ENCODE data around the gene EPB41L2.
"Not testable (repeated sequence)": the region's sequence is repeated elsewhere in the genome, so short reads cannot be mapped to it uniquely, and the experiment has no call there.

EPB41L2 gene

DNA sequence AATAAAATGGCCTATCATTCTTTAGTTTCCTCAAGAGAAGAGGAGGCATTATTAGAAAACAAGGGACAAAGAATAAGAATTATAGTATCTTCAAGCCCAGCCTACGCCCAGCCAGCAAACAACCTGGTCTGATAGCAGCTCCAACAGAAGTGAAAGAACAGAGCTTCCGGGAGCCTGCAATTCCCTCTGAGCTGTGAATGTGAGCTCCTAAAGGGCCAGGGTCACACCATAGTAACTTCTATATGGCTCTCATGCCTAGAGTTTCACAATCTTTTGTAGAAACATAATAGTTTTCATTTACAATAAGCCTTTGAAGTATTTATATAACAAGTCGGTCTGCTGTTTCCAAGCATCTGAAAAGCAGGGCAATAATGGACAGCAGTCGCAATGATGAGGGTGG is 119.3 kb downstream of the EPB41L2 start:
- Histone ChIP-seq H3K4me1 (no peaks in the 10 kb centered on the region), H3K9me3 (ENCODE audit: control insufficient read depth, low read length) (no peaks in the 10 kb centered on the region), H2AFZ (no peak overlapping the region), H3K27me3 (ENCODE audit: control insufficient read depth, insufficient read depth, low read length) (no peaks in the 10 kb centered on the region), H3K79me2 (no peaks in the 10 kb centered on the region), H3K4me2 (ENCODE audit: low read length) (no peak overlapping the region), H3K27ac (no peak overlapping the region), H3K36me3 (ENCODE audit: control insufficient read depth, insufficient read depth, low read length) (no peaks in the 10 kb centered on the region), H3K9ac (no peak overlapping the region), H3K4me3 (ENCODE audit: low read depth, low read length) (no peak overlapping the region)
- TF ChIP-seq, protein P1, sequence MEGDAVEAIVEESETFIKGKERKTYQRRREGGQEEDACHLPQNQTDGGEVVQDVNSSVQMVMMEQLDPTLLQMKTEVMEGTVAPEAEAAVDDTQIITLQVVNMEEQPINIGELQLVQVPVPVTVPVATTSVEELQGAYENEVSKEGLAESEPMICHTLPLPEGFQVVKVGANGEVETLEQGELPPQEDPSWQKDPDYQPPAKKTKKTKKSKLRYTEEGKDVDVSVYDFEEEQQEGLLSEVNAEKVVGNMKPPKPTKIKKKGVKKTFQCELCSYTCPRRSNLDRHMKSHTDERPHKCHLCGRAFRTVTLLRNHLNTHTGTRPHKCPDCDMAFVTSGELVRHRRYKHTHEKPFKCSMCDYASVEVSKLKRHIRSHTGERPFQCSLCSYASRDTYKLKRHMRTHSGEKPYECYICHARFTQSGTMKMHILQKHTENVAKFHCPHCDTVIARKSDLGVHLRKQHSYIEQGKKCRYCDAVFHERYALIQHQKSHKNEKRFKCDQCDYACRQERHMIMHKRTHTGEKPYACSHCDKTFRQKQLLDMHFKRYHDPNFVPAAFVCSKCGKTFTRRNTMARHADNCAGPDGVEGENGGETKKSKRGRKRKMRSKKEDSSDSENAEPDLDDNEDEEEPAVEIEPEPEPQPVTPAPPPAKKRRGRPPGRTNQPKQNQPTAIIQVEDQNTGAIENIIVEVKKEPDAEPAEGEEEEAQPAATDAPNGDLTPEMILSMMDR (IDR thresholded peaks at IDR 0.05): no peak

DNA sequence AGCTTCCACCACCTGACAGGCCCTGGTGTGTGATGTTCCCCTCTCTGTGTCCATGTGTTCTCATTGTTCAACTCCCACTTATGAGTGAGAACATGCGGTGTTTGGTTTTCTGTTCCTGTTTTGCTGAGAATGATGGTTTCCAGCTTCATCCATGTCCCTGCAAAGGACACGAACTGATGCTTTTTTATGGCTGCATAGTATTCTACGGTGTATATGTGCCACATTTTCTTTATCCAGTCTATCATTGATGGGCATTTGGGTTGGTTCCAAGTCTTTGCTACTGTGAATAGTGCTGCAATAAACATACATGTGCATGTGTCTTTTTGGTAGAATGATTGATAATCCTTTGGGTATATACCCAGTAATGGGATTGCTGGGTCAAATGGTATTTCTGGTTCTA is 120.3 kb downstream of the EPB41L2 start:
- not testable (repeated sequence) for H3K4me1 ChIP-seq; H3K27ac ChIP-seq; H3K79me2 ChIP-seq; H3K36me3 ChIP-seq (ENCODE audit: control insufficient read depth, insufficient read depth, low read length); H2AFZ ChIP-seq; H3K4me2 ChIP-seq (ENCODE audit: low read length); H3K4me3 ChIP-seq (ENCODE audit: low read depth, low read length); H3K9ac ChIP-seq; H3K9me3 ChIP-seq (ENCODE audit: control insufficient read depth, low read length); H3K27me3 ChIP-seq (ENCODE audit: control insufficient read depth, insufficient read depth, low read length)

DNA sequence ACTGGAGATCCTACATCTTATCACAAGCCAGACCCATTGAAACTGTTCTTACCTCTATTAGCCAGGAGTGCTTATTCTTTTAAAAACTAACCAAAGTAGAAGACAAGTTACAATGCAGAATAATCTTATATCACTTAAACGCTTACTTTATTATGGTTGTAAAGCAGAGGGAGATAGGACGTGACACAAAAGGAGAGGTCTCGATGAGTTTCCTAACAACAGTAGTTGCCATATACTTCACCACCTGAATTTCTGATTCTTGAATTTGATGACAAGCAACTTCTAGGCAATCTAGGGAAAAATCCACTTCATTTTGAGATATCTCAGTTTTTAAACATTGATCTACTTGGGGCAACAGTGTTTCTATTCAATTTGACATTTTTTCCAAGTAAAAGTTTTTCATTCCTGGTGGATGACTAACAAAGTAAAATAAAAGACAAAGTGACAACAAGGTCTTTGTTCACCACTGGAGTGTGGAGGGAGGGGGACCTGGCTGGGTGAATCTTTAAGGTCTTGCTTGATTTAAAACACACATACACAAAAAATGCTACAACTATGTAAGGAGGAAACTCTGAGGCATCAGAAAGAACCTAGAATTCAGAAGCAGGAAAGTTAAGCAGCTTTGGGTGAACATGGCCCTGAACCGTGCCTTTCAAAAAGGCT is 125.0 kb downstream of the EPB41L2 start:
- no peaks in the 10 kb centered on the region for H3K27me3 ChIP-seq (ENCODE audit: control insufficient read depth, insufficient read depth, low read length)
- H3K4me3 ChIP-seq (ENCODE audit: low read depth, low read length): no peak overlapping the region
- H3K4me1 ChIP-seq: no peaks in the 10 kb centered on the region
- no peak overlapping the region for H2AFZ ChIP-seq
- no peaks in the 10 kb centered on the region for H3K79me2 ChIP-seq
- TF ChIP-seq, protein P1 (IDR thresholded peaks at IDR 0.05): no peak
- H3K4me2 ChIP-seq (ENCODE audit: low read length): no peak overlapping the region
- no peak overlapping the region for H3K27ac ChIP-seq
- H3K36me3 ChIP-seq (ENCODE audit: control insufficient read depth, insufficient read depth, low read length): no peaks in the 10 kb centered on the region
- no peak overlapping the region for H3K9ac ChIP-seq
- no peaks in the 10 kb centered on the region for H3K9me3 ChIP-seq (ENCODE audit: control insufficient read depth, low read length)

DNA sequence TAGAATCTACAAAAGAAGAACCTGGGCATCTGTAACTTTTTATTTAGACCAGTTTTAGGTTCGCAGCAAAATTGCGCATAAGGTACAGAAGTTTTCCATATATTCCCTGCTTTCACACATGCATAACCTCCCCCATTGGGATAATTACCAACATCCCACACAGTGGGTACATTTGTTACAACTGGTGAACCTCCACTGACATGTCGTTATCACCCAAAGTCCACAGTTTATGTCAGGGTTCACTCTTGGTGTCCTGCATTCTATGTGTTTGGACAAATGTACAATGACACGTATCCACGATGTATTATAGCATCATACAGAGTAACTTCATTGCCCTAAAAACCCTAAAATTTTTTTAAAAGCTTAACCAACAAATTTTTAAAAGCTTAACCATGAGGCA is 126.1 kb downstream of the EPB41L2 start:
- H3K9ac ChIP-seq: no peak overlapping the region

DNA sequence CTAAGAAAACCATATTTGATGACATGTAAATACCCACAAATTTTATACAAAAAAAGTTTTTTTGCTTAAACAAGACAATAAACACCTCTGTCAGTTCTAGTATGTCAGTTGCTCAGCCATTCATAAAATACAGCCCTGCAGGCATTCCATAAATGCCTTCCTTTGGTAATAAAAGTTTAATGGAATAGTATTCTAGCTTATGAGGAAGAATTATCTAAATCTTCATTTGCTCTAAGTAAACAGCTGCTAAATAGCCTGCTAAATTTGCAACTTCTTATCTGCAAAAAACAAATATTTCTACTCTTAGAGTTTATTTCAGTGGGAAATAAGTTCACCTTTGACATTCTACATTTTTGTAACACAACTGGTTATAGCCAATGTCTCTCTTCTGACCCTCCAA is 127.1 kb downstream of the EPB41L2 start:
- Histone ChIP-seq H3K4me3 (ENCODE audit: low read depth, low read length) (no peak overlapping the region), H3K27ac (no peak overlapping the region)
- TF ChIP-seq, protein P1 (IDR thresholded peaks at IDR 0.05): no peak

More for the DNA sequence above, 126.1 kb downstream of the EPB41L2 start:
- no peaks in the 10 kb centered on the region for H3K79me2 ChIP-seq
- H3K4me1 ChIP-seq: no peaks in the 10 kb centered on the region
- no peak overlapping the region for H3K4me2 ChIP-seq (ENCODE audit: low read length)
- H3K9me3 ChIP-seq (ENCODE audit: control insufficient read depth, low read length): no peaks in the 10 kb centered on the region
- no peaks in the 10 kb centered on the region for H3K27me3 ChIP-seq (ENCODE audit: control insufficient read depth, insufficient read depth, low read length)
- no peaks in the 10 kb centered on the region for H3K36me3 ChIP-seq (ENCODE audit: control insufficient read depth, insufficient read depth, low read length)
- H3K27ac ChIP-seq: no peak overlapping the region
- TF ChIP-seq, protein P1 (IDR thresholded peaks at IDR 0.05): no peak
- no peak overlapping the region for H3K4me3 ChIP-seq (ENCODE audit: low read depth, low read length)
- no peak overlapping the region for H2AFZ ChIP-seq

More for the DNA sequence above, 127.1 kb downstream of the EPB41L2 start:
- no peaks in the 10 kb centered on the region for H3K4me1 ChIP-seq
- H2AFZ ChIP-seq: no peak overlapping the region
- H3K4me2 ChIP-seq (ENCODE audit: low read length): no peak overlapping the region
- H3K79me2 ChIP-seq: no peaks in the 10 kb centered on the region
- H3K27me3 ChIP-seq (ENCODE audit: control insufficient read depth, insufficient read depth, low read length): no peaks in the 10 kb centered on the region
- H3K36me3 ChIP-seq (ENCODE audit: control insufficient read depth, insufficient read depth, low read length): no peaks in the 10 kb centered on the region
- no peak overlapping the region for H3K9ac ChIP-seq
- no peaks in the 10 kb centered on the region for H3K9me3 ChIP-seq (ENCODE audit: control insufficient read depth, low read length)
